Epithelial cell of proximal tubule (primary cell): Measurements from ENCODE around the gene MED12L. TPM values are rescaled to one million over a fixed set of nuclear protein-coding genes. Genes with fewer than 3 reads are reported as not detected.

Source experiments
- DNase-seq: peaks from one replicate; pipeline ENCODE4 v3.0.0-alpha.2; 2011; ENCODE audit warnings: low read depth
- H3K4me3 ChIP-seq: 2 replicates; pipeline ENCODE4 v1.5.1; 2011; ENCODE audit warnings: low read depth, mild to moderate bottlenecking, low read length
- total RNA-seq: library from RNA; depleted of rRNA; stranded (reverse); fragments of >200 nt; gene quantifications from 2 replicates; pipeline ENCODE4 v1.2.3, GENCODE V29; 2015
- TF ChIP-seq, protein P1 (sequence below): conservative IDR thresholded peaks from 2 replicates; pipeline ENCODE4 v1.5.1; 2012; ENCODE audit warnings: low read depth, mild to moderate bottlenecking, low read length

The MED12L gene
- total RNA-seq, 1 donor from 2014 or later, result 0.12 TPM

DNA sequence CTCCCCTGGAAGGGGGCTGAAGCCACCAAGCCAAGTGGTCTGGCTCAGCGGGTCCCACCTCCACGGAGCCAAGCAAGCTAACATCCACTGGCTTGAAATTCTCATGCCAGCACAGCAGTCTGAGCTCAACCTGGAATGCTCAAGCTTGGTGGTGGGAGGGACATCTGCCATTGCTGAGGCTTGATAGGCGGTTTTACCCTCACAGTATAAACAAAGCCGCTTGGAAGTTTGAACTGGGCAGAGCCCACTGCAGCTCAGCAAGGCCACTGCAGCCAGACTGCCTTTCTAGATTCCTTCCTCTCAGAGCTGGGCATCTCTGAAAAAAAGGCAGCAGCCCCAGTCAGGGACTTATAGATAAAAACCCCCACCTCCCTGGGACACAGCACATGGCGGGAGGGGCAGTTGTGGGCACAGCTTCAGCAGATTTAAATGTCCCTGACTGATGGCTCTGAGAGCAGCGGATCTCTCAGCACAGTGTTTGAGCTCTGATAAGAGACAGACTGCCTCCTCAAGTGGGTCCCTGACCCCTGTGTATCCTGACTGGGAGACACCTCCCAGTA, 398.6 kb downstream of the MED12L start:
- H3K4me3 ChIP-seq, result no peak overlapping the region
- DNase-seq, result no peak
- TF ChIP-seq, protein P1, sequence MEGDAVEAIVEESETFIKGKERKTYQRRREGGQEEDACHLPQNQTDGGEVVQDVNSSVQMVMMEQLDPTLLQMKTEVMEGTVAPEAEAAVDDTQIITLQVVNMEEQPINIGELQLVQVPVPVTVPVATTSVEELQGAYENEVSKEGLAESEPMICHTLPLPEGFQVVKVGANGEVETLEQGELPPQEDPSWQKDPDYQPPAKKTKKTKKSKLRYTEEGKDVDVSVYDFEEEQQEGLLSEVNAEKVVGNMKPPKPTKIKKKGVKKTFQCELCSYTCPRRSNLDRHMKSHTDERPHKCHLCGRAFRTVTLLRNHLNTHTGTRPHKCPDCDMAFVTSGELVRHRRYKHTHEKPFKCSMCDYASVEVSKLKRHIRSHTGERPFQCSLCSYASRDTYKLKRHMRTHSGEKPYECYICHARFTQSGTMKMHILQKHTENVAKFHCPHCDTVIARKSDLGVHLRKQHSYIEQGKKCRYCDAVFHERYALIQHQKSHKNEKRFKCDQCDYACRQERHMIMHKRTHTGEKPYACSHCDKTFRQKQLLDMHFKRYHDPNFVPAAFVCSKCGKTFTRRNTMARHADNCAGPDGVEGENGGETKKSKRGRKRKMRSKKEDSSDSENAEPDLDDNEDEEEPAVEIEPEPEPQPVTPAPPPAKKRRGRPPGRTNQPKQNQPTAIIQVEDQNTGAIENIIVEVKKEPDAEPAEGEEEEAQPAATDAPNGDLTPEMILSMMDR, result no peak

Other genes with a start within 250 kb of the MED12L start
- gene MINDY4B, start 180.2 kb upstream of the MED12L start, total RNA-seq, result not detected in 2 replicates
- not detected in 2 replicates for gene CLRN1, start 112.9 kb upstream of the MED12L start, total RNA-seq
- gene GPR171, start 117.6 kb downstream of the MED12L start, total RNA-seq, result not detected in 2 replicates
- not detected in 2 replicates for gene P2RY14, start 192.9 kb downstream of the MED12L start, total RNA-seq
- 5.0 and 12.0 TPM in 2 replicates for gene GPR87, start 231.2 kb downstream of the MED12L start, total RNA-seq
- not detected in 2 replicates for gene P2RY13, start 243.9 kb downstream of the MED12L start, total RNA-seq